Cardiac muscle cell (in vitro differentiated cells and primary cell): ENCODE data around the gene NFAM1. TPM values are rescaled to one million over a fixed set of nuclear protein-coding genes. Genes with fewer than 3 reads are reported as not detected.

Source experiments
- DNase-seq, 2 donors: peaks; one replicate each; pipeline versions ENCODE4 v3.0.0 to v3.0.0-alpha.2; 2010 to 2017; ENCODE audit warnings: low read depth in 1 of 2, low spot score in 1 of 2
- H3K27ac ChIP-seq: fragments of 200-600 bp; sonication (generic); 2 replicates; pipeline ENCODE4 v1.5.1; 2016
- H3K27me3 ChIP-seq: fragments of 200-600 bp; sonication (generic); 2 replicates; pipeline ENCODE4 v1.6.0; 2016; ENCODE audit warnings: control low read depth
- H3K36me3 ChIP-seq: fragments of 200-600 bp; sonication (generic); 2 replicates; pipeline ENCODE4 v1.5.1; 2016; ENCODE audit warnings: control low read depth
- H3K4me1 ChIP-seq: fragments of 200-600 bp; sonication (generic); 2 replicates; pipeline ENCODE4 v1.8.1; 2017; ENCODE audit warnings: low read depth, mild to moderate bottlenecking, mixed run types
- H3K4me3 ChIP-seq: fragments of 200-600 bp; sonication (generic); 2 replicates; pipeline ENCODE4 v1.5.1; 2016; ENCODE audit warnings: mild to moderate bottlenecking
- H3K9me3 ChIP-seq: fragments of 200-600 bp; sonication (generic); 2 replicates; pipeline ENCODE4 v1.5.1; 2017; ENCODE audit warnings: low read depth, mild to moderate bottlenecking, control low read depth
- CTCF ChIP-seq: IDR thresholded peaks from 2 replicates; pipeline ENCODE4 v1.5.1; 2012; ENCODE audit warnings: low read depth, mild to moderate bottlenecking, low read length
- polyA plus RNA-seq: library from polyadenylated mRNA; unstranded; fragments of >200 nt; fragmentation: Nextera tagmentation; extraction: Ambion mirVana; gene quantifications from 2 replicates; pipeline ENCODE4 v1.2.1, GENCODE V29; 2016
- total RNA-seq: library from RNA; depleted of rRNA; stranded (reverse); fragments of >200 nt; gene quantifications from 2 replicates; pipeline ENCODE4 v1.2.3, GENCODE V29; 2016

Gene NFAM1
- total and polyA plus RNA-seq, 2 experiments from 2014 or later, result 0.97 to 2.1 TPM

- no peaks in the 10 kb centered on the region for H3K9me3 ChIP-seq
- no peak for DNase-seq
- no peaks in the 10 kb centered on the region for H3K36me3 ChIP-seq
- H3K27me3 ChIP-seq, result no peaks in the 10 kb centered on the region
- TF ChIP-seq CTCF, result no peak
- H3K27ac ChIP-seq, result no peak overlapping the region
- H3K4me1 ChIP-seq, result peaks cover 12% of the 10 kb centered on the region
- no peak overlapping the region for H3K4me3 ChIP-seq
Observed at GRCh38 chr22:42384506-42384905, 47.7 kb downstream of the NFAM1 start.

GRCh38 chr22:42383851-42384417 lies 48.3 kb downstream of the NFAM1 start:
- Histone ChIP-seq H3K27ac (no peak overlapping the region), H3K27me3 (no peaks in the 10 kb centered on the region), H3K36me3 (no peaks in the 10 kb centered on the region), H3K9me3 (no peaks in the 10 kb centered on the region), H3K4me3 (no peak overlapping the region), H3K4me1 (peaks cover 12% of the 10 kb centered on the region)
- TF ChIP-seq CTCF, result no peak
- no peak for DNase-seq

DNA sequence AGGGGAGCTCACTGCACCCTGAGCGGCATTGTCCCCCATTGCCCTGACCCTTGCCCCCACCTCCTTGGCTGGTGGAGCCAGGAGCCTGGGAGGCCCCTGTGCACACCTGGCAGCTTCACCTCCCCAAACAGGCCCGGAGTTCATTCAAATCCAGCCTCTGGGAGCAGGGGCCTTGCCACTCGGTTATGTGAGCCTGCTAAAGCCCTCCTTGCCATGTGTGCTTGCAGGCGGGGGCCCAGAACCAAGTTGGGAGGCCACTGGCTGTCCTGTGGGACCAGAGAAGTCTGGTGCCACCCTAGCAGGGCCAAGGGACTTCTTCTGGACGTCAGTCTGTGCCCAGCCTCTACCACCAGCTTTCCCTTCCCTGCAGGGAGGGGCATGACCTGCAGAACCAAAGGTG lies 48.9 kb downstream of the NFAM1 start:
- Histone ChIP-seq H3K4me1 (peaks cover 12% of the 10 kb centered on the region), H3K36me3 (no peaks in the 10 kb centered on the region), H3K27me3 (no peaks in the 10 kb centered on the region), H3K27ac (no peak overlapping the region), H3K4me3 (no peak overlapping the region), H3K9me3 (no peaks in the 10 kb centered on the region)
- TF ChIP-seq CTCF, result no peak
- DNase-seq, result no peak

GRCh38 chr22:42380769-42381551 lies 51.2 kb downstream of the NFAM1 start:
- TF ChIP-seq CTCF, result no peak
- peaks cover 18% of the 10 kb centered on the region for H3K4me1 ChIP-seq
- no peaks in the 10 kb centered on the region for H3K36me3 ChIP-seq
- peak in 1 of 2 donors; percentile 44 for DNase-seq
- H3K9me3 ChIP-seq, result no peaks in the 10 kb centered on the region
- no peak overlapping the region for H3K27ac ChIP-seq
- H3K27me3 ChIP-seq, result no peaks in the 10 kb centered on the region
- no peak overlapping the region for H3K4me3 ChIP-seq

GRCh38 chr22:42379966-42380537 lies 52.2 kb downstream of the NFAM1 start:
- no peaks in the 10 kb centered on the region for H3K27me3 ChIP-seq
- H3K4me3 ChIP-seq, result no peak overlapping the region
- peaks cover 18% of the 10 kb centered on the region for H3K4me1 ChIP-seq
- no peaks in the 10 kb centered on the region for H3K9me3 ChIP-seq
- no peaks in the 10 kb centered on the region for H3K36me3 ChIP-seq
- no peak overlapping the region for H3K27ac ChIP-seq
- DNase-seq, result no peak
- TF ChIP-seq CTCF, result no peak
